ENCODE data around the gene CAMTA1.

The CAMTA1 gene

DNA sequence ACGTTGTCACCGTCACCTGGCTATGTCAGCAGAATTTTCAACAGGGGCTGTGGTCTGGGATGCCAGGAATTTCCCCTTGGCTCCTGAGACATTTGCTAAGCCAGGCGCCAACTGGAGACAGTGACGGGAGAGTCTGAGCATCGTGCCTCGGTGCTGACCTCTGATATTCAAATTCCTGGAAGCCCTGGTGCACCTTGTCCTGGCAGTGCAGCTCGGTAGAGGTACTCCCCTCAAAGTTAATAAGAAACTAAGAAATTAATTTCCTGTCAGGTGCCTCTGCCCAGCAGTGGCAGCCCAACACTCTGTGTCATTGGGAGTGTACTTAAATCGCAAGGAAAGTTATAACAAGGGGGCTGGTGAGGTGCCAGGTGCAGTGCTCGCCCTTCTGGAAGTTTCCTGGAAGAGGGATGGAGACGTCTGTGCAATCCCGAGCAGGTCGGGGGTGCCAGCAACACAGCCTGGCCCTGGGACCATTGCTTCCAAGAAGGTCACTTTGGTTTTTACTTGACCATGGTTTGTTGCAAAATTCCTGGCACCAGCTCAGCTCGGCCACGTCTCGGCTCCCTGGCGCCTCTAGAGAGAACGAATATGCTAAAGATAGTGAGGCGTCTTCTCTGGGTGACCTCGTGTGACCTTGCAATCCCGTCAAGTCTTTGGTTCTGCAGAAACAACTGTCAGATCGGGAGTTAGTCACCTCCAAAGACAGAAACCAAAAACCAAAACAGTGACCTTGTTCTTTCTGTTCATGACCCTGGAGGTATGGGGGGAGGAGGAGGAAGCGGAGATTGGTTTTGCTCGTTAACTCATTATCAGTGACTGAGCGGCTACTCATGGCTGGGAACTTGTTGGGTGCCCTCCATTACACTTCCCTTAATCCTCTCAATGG, 836.3 kb downstream of the CAMTA1 start:
- TF ChIP-seq POLR2A (IDR thresholded peaks at IDR 0.05; ENCODE audit: low read length) (no peak), GATA1 (IDR thresholded peaks at IDR 0.05; ENCODE audit: low read depth, low read length) (no peak)
- no peak for DNase-seq

DNA sequence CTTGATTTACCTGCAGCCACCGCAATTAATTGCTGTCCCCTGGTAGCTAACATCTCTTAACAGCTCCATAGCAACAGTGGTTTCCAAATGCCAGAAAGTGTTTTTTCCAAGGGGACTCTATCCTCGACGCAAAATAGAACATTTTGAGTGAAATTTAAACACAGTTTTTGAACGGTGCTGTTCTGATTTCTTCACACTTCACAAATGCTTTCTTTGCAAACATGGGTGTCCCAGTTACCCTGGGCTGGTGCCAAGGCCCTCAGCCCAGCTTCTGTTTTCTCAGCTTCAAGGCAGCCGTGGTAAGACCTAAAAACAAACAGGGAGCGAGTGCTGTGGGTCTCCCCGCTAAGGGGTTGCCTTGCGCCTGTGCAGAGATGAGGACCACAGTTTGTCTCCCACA, 838.6 kb downstream of the CAMTA1 start:
- DNase-seq: no peak
- TF ChIP-seq GATA1 (IDR thresholded peaks at IDR 0.05; ENCODE audit: low read depth, low read length): no peak
- TF ChIP-seq POLR2A (IDR thresholded peaks at IDR 0.05; ENCODE audit: low read length): no peak

DNA sequence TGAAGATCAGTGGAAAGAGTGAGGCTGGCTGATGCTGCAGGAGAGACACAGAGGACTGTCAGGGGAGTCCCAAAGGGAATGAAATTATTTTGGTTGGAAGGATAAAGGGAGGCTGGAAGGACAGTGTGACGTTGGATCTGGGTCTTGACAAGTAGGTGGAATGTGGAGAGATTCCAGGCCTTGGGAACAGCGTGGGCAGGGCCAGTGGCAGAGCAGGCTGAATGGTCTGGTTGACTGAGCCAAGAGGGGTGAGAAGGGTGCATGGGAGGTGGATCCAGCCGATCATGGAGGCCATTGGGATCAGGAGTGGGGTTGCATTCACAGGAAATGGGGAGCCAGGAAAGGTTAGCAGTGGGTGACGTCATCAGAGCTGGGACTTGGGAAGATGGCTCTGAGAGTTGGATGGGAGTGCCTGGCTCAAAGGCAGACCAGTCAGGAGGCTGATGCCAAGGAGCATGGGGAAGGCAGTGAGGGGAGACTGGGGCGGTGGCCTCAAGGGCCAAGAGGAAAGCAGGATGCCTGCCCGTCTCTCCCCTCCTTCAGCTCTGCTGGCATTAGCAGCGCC, 839.6 kb downstream of the CAMTA1 start:
- TF ChIP-seq POLR2A (IDR thresholded peaks at IDR 0.05; ENCODE audit: low read length) (no peak), GATA1 (IDR thresholded peaks at IDR 0.05; ENCODE audit: low read depth, low read length) (no peak)
- no peak for DNase-seq

DNA sequence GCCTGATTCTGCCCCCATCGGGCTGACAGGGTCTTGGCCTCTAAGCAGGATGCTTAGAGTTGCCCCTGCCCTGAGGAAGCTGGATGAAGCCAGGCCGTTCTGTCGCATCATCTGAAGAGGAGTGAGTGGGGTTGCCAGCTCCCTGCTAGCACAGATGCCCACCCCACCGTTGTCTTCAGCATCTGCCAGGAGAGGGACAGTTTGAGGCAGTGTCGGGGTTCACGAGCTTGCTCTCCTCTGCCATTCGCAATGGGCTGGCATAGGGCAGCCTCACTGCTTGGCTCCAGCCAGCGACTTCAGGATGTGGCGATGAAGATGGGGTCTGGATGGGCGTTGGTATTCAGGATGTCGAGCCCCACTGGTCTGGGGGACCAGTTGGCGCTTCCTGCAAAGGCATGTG, 840.1 kb downstream of the CAMTA1 start:
- DNase-seq: no peak
- no peak for TF ChIP-seq POLR2A (IDR thresholded peaks at IDR 0.05; ENCODE audit: low read length)
- no peak for TF ChIP-seq GATA1 (IDR thresholded peaks at IDR 0.05; ENCODE audit: low read depth, low read length)

DNA sequence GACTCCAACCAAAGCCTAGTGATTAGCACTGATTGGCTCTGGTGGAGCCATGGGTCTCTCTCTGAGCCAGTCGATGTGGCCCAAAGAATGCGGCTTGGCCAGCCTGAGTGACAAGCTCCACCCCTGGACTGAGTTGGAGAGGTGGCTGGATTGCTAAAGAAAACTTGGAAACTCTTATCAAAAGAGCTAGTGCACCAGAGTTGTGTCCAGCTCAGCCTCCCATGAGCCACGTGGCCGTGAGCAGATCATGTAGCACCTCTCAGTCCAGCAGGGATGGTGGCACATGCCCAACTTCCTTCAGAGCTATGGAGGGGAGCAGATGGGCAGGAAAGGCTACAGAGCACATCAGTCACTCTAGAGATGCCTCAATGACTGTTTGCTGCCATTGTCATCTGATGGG, 843.0 kb downstream of the CAMTA1 start:
- TF ChIP-seq POLR2A (IDR thresholded peaks at IDR 0.05; ENCODE audit: low read length) (no peak), GATA1 (IDR thresholded peaks at IDR 0.05; ENCODE audit: low read depth, low read length) (no peak)
- DNase-seq: no peak

DNA sequence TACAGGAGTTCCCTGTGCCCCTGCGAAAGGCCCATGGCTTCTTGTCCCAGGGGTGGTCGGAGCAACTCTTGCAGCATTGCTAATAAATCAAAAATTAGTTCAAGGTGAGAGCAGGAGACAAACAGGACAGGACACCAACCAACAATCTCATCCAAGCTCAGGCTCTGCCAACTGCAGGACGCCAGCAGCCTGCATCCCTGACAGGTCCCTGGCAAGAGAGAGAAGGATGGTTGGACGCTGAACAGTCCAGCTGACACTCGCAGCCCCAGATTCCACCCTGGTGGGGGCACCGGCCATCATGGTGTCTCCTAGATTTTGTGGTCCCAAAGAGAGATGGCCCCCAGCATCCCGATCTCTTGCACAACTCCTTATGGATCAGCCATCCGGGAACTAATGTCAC, 843.8 kb downstream of the CAMTA1 start:
- no peak for TF ChIP-seq POLR2A (IDR thresholded peaks at IDR 0.05; ENCODE audit: low read length)
- TF ChIP-seq GATA1 (IDR thresholded peaks at IDR 0.05; ENCODE audit: low read depth, low read length): no peak
- no peak for DNase-seq

DNA sequence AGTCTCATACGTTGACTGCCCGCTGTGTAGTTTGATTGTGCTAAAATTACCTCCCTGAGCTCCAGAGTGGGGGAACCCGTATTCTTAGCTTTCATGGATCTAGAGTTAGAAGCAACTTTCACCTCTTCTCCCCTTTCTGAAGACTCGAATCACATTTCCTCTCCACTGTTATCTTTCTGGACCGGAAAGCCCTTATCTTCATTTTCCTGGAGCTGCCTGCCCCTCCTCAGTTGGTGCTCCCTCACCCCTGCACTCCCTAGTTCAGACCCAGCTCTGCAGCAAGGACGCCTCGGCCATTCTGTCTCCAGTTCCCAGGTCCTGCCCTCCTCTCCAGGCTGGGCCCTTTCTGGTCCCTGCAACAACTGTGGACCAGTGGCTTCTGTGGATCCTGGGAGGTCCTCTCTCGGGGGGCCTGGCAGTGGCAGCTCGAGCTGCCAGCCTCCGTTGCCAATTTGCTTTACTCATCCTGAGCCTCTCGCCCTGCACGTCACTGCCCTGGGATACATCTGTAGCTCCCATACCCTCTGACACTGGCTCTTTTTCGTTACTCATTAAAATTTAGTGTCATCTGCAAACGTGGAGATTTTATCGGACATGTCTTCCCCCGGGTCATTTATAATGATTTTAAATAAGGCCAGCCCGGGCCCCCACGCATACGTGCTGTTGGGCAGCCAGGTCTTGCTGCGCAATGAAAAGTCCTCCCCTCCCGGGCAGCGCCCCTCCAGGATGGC, 844.4 kb downstream of the CAMTA1 start:
- TF ChIP-seq POLR2A (IDR thresholded peaks at IDR 0.05; ENCODE audit: low read length) (no peak), GATA1 (IDR thresholded peaks at IDR 0.05; ENCODE audit: low read depth, low read length) (no peak)
- peak in 1 of 2 experiments; percentile 6 for DNase-seq

DNA sequence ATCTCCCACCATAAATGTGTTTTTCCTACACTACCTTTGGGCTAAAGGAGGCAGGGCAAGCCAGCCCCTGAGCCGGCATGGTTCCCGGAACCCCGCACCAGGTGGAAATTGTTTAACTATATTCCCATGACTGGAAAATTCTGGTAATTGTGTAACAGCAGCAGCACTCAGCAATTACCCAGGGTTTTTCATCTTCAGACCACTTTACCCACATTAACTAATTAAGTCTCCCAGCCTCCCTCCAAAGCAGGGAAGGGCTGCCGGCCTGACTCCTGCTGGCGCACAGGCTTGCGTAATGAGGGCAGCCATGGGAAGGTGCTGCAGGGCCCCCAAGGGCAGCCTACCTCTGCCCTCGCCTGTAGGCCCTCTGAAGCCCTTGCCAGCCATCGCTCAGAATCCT, 845.1 kb downstream of the CAMTA1 start:
- no peak for TF ChIP-seq GATA1 (IDR thresholded peaks at IDR 0.05; ENCODE audit: low read depth, low read length)
- no peak for TF ChIP-seq POLR2A (IDR thresholded peaks at IDR 0.05; ENCODE audit: low read length)
- DNase-seq: no peak

DNA sequence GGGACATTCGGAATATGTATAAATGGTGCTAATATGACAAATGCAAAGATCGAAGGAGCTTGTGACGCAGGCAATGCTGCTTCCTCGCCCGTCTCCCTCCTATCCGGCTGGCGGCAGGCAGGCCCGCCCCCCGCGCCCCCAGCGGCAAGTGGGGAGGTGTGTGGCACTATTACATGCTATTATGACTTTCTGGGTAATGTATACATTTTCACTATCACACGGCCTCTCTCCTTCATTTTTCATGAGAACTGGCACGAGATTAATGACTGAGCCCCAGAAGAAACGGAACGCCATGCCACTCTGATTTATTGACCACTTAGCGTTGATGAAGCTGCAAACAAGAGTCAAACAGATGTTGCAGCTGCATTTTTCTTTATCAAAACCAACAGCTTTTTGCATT, 846.9 kb downstream of the CAMTA1 start:
- DNase-seq: no peak
- no peak for TF ChIP-seq POLR2A (IDR thresholded peaks at IDR 0.05; ENCODE audit: low read length)
- TF ChIP-seq GATA1 (IDR thresholded peaks at IDR 0.05; ENCODE audit: low read depth, low read length): no peak

DNA sequence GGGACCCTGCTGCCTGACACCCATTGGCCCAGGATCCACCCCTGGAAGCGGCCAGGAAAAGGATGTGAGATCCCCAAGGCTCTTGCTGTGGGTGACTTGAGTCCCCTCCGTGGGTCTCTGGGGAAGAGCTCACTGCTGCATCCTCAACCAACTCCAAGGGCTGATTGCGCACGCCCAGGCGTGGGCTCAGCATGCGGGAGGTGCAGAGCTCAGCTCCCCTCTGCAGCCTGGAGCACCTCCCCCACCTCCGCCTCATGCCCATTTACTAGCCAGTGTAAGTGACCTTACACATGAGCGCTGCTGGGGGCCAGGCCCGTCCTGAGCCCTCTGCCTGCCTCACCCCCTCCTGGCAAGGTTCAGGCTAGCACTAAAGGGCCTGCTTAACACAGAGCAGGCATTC, 847.4 kb downstream of the CAMTA1 start:
- TF ChIP-seq GATA1 (IDR thresholded peaks at IDR 0.05; ENCODE audit: low read depth, low read length): no peak
- TF ChIP-seq POLR2A (IDR thresholded peaks at IDR 0.05; ENCODE audit: low read length): no peak
- no peak for DNase-seq

DNA sequence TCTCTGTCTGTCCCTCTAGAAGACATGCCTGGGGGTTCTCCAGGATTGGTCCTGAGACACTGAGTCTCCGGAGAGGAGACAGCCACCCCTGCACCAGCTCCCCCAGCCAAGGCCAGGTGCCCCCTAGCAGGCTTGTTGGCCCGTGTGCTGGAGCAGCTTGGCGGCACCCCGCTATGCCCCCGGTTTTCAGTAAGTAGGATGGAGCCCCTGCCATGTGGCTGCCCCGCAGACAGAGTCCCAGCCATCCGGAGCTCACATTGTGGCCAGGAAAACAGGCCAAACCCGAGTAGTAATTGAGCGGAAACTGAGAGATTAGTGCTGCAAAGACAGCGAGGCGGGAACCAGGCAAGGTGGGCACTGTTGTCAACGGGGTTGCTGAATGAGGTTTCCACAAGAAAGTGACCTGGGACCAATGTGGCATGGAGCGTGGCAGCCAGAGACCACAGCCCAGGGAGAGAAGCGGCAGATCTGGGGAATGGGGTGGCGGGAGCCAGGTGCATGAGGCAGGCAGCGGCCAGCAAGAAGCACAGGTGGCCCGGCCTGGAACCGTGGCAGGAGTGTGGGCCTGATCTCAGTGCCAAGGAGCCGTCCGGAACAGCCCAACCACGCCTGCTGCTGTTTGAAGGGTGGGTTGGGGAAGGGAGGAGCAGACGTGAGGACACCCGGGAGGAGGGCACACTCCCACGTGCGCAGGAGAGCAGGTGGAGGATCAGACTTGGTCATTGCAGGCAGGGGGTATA, 848.4 kb downstream of the CAMTA1 start:
- DNase-seq: no peak
- TF ChIP-seq GATA1 (IDR thresholded peaks at IDR 0.05; ENCODE audit: low read depth, low read length) (no peak), POLR2A (IDR thresholded peaks at IDR 0.05; ENCODE audit: low read length) (no peak)

DNA sequence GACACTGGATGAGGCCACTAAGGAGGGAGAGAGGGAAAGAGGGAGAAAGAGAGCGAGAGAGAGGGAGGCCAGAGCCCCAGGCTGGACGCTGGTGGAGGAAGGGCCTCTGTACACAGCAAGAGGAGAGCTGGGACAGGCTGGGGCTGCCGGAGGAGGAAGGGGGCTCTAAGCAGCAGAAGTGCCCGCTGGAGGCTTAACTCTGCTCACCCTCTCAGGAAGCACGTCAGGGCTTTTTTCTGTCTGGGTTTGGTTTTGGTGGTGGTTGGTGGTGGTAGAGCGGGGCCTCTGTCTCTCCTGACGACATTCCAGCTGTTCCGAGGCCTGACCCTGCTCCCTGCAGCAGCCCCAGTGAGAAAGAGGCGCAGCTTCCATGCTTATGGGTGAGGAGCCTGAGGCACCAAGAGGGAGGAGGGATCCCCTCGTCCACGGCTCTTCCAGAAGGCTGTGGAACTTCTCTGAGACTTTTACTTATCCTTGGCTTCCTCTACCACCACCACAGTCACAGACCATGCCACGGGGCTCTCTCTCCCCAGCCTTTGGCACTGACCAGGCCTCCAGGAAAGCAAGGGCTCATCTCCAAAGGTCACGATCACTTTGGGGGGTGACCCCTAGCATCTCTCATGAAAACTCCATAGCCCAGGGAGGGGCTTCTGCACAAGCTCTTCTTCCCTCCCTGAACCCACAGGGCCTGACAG, 849.4 kb downstream of the CAMTA1 start:
- DNase-seq: no peak
- TF ChIP-seq POLR2A (IDR thresholded peaks at IDR 0.05; ENCODE audit: low read length): no peak
- TF ChIP-seq GATA1 (IDR thresholded peaks at IDR 0.05; ENCODE audit: low read depth, low read length): no peak

DNA sequence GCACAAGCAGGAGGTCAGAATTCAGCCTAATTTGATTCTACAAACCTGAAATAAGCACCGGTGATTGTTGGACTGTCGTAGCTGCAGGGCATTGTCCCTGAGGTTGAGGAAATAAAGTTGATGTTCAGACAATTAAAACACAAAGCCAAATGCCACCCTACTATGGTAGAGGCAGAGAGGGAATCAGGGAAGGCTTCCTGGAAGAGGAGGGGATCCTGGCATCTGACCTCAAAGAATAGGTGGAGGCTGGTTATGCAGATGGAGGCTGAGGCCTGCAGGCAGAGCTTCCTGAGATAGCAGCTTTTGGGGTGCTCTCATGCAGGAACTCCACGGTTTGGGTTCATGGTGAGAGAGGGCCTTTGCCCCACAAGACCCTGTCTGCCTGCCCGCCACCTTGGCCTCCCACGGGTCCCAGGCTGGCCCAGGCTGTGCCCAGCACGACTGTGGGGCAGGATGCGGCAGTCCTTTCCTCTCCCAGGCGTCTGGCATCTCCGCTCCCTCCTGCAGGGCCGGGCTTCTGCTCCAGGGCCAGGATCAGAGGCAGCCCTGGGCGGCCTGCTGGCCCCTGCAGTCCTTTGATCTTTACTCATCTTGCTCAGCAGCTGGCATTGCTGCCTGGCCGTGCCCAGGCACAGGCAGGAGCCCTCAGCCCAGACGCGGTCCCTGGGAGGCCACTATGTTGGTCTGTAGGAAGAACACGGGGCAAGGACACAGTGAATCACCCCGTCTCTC, 851.7 kb downstream of the CAMTA1 start:
- no peak for DNase-seq
- TF ChIP-seq POLR2A (IDR thresholded peaks at IDR 0.05; ENCODE audit: low read length) (no peak), GATA1 (IDR thresholded peaks at IDR 0.05; ENCODE audit: low read depth, low read length) (no peak)

Data from erythroblast (primary cell).